Ovary (tissue), 3 donors: ENCODE results near the gene ZSWIM6.

Source experiments
- CTCF ChIP-seq, 3 donors: fragments of 450-650 bp in 2 of 3; fragments of 200-600 bp in 1 of 3; IDR thresholded peaks; one replicate each; pipeline versions ENCODE4 v1.5.1 to v1.8.0; 2016 to 2022; ENCODE audit warnings: antibody characterized with exemption in 3 of 3, mild to moderate bottlenecking in 1 of 3
- POLR2A ChIP-seq: fragments of 450-650 bp; IDR thresholded peaks from one replicate; pipeline ENCODE4 v1.6.1; 2017; ENCODE audit warnings: antibody characterized with exemption, mild to moderate bottlenecking, moderate library complexity
- donor health status: DM: no; HTN: no; CAD: no.

GRCh38 chr5:61293071-61293470 is 39.0 kb upstream of the ZSWIM6 start:
- TF ChIP-seq CTCF (IDR thresholded peaks at IDR 0.05) (no peak), POLR2A (no peak)
